Measurements from ENCODE around the gene ANKRD33B. TPM values are rescaled to one million over a fixed set of nuclear protein-coding genes. Genes with fewer than 3 reads are reported as not detected.

The ANKRD33B gene
- total RNA-seq, 1 donor from 2014 or later, result 2.1 TPM

DNA sequence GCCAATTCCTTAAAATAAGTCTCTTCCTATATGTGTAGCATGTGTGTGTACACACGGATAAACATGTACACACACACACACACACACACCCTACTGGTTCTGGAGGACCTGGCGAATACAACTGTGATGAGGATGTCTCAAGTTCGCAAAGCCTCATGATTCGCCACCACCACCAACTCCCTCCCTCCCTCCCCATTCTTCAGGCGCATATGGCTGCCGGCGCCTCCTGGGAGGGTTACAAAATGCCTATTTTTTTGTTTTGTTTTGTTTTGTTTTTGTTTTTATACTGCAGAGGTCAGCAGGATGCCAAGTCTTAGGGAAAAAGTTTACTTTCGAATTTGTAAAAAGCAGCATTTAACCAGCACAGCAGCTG lies 109.1 kb downstream of the ANKRD33B start:
- DNase-seq (ENCODE audit: low read depth in 2 of 2), result no peak

DNA sequence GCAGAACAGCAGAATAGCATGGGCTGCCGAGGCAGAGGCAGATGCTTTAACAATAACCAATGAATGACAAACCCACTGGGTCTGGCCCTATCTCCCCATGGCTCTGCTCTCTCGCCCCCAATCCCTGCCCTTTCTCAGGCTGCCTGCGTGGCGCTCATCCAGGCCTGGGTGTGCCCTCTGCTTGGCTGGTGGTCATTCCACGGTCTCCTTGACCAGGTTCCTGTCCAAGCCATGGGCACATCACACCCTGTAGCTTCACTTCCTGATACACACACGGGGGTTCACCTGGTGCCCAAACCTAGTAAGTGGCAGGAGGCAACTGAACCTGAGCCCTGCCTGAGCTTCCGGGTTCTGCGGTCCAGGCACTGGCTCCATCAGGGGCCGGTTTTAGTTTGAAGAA lies 109.5 kb downstream of the ANKRD33B start:
- DNase-seq (ENCODE audit: low read depth in 2 of 2), result no peak

DNA sequence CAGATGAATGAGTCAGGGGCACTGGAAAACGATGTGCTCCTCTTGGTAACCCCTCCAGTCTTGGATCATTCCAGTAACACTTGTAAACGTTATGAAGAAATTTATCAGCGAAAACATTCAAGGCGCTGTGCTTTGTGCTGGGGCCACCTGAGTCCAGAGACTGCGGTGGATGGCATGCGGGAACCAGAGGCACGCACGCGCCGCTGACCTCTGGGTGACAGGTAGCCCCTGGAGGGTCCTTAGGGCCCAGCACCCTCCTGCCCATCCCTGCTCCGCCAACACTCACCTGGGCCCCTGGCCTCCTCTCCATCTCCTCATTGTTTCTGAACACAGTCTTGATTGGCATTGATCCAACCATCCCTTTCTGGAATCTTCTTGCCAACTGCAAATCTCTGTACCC lies 110.2 kb downstream of the ANKRD33B start:
- DNase-seq (ENCODE audit: low read depth in 2 of 2), result no peak

- DNase-seq (ENCODE audit: low read depth in 2 of 2), result no peak
These were observed 110.7 kb downstream of the ANKRD33B start for GRCh38 chr5:10674582-10674981.

DNA sequence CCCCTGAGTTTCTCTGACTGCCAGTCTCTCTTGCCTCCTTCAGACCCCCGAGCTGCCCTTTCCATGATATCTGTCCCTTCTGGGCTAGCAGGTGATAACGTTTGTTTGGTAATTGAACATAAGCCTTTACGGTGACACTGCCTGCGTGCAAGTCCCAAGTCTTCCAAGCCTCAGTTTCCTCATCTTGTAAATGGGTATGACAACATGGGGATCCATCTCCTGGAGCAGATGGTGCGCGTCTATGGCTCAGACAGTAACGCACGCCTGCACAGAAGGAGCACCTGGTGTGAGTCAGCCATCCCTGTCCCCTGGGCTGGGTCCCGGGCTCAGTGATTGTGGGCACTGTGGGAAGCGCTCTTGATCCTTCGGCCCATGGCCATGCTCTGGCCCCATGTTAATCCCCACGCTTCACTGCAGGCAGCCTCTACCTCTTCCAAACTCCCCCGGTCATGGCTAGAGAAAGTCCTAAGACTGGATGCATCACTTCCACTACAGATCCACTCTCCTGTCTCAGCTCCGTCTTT lies 111.4 kb downstream of the ANKRD33B start:
- DNase-seq (ENCODE audit: low read depth in 2 of 2), result no peak

GRCh38 chr5:10676224-10676623 lies 112.4 kb downstream of the ANKRD33B start:
- no peak for DNase-seq (ENCODE audit: low read depth in 2 of 2)

- DNase-seq (ENCODE audit: low read depth in 2 of 2), result no peak
These were observed 113.1 kb downstream of the ANKRD33B start for GRCh38 chr5:10676946-10677345.

DNA sequence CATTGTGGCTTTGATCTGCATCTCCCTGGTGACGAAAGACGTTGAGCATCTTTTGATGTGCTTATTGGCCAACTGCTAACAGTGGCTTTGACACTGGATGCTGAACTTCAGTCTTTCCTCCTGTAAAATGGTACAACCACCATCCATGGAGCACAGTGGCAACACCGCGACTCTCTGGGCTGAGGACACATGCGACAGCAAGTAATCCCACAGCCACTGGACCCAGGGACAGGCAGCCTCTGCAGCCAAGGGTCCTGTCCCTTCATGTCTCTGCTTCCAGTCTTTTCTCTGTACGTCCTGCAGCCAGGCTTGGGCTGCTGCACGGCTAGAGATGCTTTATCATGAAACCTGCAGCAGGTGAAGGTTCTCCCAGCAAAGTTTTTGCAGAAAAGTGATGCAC lies 113.7 kb downstream of the ANKRD33B start:
- no peak for DNase-seq (ENCODE audit: low read depth in 2 of 2)

DNA sequence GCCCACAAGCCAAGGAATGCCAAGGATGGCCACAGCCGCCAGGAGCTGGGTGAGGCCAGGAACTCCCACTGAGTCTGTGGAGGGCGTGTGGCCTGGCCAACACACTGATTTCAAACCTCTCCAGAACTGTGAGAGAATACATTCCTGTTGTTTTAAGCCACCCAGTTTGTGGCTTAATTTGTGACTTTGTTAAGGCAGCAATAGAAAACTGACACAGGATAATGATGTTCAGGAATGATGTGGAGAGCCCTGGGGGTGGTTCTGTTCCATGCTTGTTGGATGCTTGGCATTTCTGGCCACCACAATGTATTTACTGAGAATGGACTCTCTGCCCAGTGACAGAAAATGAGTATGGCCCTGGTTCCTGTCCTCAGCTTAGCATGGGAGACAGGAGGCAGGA lies 114.4 kb downstream of the ANKRD33B start:
- DNase-seq (ENCODE audit: low read depth in 2 of 2), result no peak

GRCh38 chr5:10679336-10679988 lies 115.6 kb downstream of the ANKRD33B start:
- DNase-seq (ENCODE audit: low read depth in 2 of 2), result no peak

GRCh38 chr5:10680876-10681481 lies 117.1 kb downstream of the ANKRD33B start:
- no peak for DNase-seq (ENCODE audit: low read depth in 2 of 2)

GRCh38 chr5:10681731-10682679 lies 118.1 kb downstream of the ANKRD33B start:
- DNase-seq (ENCODE audit: low read depth in 2 of 2), result no peak

DNA sequence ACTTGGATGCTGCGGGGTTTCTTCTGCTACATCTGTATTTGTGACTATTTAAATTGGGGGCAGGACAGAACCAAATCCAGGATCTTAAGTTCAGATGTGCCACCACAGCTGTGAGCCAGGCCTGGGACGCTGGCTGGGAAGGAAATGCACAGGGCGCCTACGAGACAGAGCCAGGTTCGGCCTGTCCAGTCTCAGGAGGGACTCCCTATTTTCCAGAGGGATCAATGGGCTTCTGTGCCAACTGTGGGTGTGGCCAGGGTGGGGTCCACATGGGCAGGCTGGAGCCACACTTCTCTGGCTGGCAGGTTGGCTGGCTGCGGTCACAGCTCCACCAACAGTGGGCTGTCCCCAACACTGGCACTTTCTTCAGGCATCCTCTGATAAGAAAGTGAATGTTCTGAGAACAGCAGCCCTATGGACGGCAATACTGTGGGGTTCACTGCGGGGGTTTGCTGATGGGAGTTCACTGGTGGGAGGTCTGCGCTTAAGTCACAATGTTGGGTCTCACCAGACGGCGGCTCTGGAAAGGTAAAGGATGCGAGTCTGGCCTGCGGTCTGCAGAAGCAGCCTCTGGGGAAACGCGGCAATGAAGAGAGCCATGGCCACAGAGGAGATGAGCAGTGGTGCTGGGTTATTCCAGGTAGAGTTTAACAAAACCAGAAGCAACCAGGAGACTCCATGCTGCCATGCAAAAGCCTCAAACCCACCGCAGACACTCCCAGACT lies 119.1 kb downstream of the ANKRD33B start:
- no peak for DNase-seq (ENCODE audit: low read depth in 2 of 2)

DNA sequence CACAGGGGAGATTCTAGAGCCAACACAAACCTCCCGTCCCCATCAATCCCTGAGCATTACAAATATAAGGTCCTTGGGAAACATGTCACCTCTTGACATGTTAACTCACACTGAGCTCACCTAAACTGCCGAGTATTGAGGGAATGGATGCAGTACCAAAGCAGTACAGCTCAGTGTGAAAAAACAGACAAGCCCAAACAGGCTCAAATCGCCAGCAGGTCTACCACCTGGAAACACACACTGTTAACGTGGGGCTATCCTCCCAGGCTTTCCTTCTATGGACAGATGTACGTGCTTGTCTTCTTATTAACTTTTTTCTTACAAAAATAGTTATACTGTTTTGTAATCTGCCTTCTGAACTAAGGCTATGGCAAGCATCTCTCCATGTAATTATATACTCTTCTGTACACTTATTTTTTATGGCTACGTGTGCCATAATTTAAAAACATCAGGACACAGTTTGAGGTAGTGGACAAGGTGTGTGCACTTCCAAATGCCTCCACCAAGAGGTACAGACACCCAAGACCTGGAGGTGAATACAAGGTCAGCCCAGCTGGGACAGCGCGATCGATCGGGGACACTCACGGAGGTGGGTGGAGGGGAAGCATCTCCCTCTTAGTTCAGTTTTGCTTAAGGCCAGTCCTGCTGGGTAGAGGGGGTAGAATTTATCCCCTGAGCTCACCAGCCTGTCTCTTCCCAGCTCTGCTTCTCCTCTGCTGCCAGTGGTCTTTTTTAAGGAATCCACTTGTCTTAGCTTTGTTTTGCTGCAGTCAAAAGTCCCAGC lies 120.6 kb downstream of the ANKRD33B start:
- no peak for DNase-seq (ENCODE audit: low read depth in 2 of 2)

GRCh38 chr5:10685115-10685521 lies 121.2 kb downstream of the ANKRD33B start:
- no peak for DNase-seq (ENCODE audit: low read depth in 2 of 2)

- no peak for DNase-seq (ENCODE audit: low read depth in 2 of 2)
These were observed 123.0 kb downstream of the ANKRD33B start for GRCh38 chr5:10686890-10687289.

GRCh38 chr5:10688651-10689171 lies 124.8 kb downstream of the ANKRD33B start:
- no peak for DNase-seq (ENCODE audit: low read depth in 2 of 2)

GRCh38 chr5:10689391-10690081 lies 125.7 kb downstream of the ANKRD33B start:
- peak in 1 of 2 donors; percentile 49 for DNase-seq (ENCODE audit: low read depth in 2 of 2)

DNA sequence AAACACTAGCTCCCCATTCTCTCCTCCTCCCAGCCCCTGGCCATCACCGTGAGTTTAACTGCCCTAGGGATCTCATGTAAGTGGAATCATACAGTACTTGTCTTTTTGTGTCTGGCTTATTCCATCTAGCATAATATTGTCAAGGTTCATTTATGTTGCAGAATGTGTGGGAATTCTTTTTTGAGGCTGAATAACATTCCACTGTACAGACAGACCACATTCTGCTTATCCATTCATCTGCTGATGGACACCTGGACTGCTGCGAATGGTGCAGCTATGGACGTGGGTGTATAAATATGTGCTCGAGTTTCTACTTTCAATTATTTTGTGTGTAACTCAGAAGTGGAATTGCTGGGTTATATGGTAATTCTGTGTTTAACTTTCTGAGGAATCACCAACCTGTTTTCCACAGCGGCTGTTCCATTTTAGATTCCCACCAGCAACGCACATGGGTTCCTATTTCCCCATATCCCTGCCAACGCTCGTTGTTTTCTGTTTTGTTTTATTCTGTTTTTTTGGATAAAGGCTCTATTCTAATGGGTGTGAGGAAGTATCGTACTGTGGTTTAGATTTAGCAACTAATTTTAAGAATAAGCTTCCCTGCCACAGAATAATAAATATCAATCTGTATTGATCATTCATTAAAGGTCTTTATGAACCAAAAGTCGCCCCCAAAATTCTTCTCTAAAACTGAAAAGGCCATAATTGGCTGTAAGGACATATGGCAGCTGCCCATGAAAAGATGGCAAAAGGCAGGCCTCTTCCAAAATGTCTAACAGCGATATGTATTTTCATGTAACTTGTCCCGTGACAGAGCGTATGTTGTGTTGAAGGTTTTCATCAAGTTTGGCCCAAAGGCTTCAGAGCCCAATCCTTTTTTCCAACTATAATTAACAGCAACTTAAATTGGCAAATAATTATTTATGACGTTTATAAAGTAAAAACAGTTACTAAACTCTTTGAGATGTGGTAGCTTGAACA lies 126.9 kb downstream of the ANKRD33B start:
- DNase-seq (ENCODE audit: low read depth in 2 of 2), result no peak
